NB4 (cell line): ENCODE measurements around the gene LYPD4.

Experiments
- DNase-seq: peaks from one replicate; pipeline ENCODE4 v3.0.0; 2010; ENCODE audit warnings: low read depth
- H3K4me3 ChIP-seq: one replicate; pipeline ENCODE4 v1.5.1; 2011; ENCODE audit warnings: mild to moderate bottlenecking, low read depth, low read length, moderate library complexity
- MYC ChIP-seq: IDR thresholded peaks from 2 replicates; pipeline ENCODE4 v1.6.1; 2011; ENCODE audit warnings: low read depth, low read length
- POLR2A ChIP-seq: IDR thresholded peaks from 2 replicates; pipeline ENCODE4 v1.6.1; 2011; ENCODE audit warnings: mild to moderate bottlenecking; ENCODE audit not compliant: insufficient read length; ENCODE audit errors: extremely low read depth
- TF ChIP-seq, protein P1 (sequence below): IDR thresholded peaks from one replicate; pipeline ENCODE4 v1.5.1; 2012; ENCODE audit warnings: low read depth, low read length
- TF ChIP-seq, protein P2 (sequence below): IDR thresholded peaks from 2 replicates; pipeline ENCODE4 v1.6.1; 2011; ENCODE audit warnings: low read depth, low read length

LYPD4 gene

DNA sequence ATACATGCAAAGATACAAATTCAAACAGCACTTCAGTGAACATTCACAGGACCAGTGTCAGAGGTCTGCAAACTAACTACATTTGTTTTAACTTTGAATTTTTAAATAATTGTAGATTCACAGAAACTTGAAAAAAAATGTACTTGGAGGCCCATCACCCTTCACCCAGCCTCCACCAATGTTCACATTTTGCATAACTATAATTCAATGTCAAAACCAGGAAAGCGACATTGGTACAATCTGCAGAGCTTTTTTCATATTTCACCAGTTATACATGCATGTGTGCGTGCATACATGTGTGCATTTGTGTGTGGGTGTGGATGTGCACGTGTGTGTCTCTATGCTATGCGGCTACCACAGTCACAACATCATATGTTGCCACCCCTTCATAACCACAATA, 29.2 kb downstream of the LYPD4 start:
- no peak for DNase-seq
- TF ChIP-seq MYC (no peak), POLR2A (no peak)
- TF ChIP-seq, protein P1, sequence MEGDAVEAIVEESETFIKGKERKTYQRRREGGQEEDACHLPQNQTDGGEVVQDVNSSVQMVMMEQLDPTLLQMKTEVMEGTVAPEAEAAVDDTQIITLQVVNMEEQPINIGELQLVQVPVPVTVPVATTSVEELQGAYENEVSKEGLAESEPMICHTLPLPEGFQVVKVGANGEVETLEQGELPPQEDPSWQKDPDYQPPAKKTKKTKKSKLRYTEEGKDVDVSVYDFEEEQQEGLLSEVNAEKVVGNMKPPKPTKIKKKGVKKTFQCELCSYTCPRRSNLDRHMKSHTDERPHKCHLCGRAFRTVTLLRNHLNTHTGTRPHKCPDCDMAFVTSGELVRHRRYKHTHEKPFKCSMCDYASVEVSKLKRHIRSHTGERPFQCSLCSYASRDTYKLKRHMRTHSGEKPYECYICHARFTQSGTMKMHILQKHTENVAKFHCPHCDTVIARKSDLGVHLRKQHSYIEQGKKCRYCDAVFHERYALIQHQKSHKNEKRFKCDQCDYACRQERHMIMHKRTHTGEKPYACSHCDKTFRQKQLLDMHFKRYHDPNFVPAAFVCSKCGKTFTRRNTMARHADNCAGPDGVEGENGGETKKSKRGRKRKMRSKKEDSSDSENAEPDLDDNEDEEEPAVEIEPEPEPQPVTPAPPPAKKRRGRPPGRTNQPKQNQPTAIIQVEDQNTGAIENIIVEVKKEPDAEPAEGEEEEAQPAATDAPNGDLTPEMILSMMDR: no peak
- H3K4me3 ChIP-seq: no peak overlapping the region

DNA sequence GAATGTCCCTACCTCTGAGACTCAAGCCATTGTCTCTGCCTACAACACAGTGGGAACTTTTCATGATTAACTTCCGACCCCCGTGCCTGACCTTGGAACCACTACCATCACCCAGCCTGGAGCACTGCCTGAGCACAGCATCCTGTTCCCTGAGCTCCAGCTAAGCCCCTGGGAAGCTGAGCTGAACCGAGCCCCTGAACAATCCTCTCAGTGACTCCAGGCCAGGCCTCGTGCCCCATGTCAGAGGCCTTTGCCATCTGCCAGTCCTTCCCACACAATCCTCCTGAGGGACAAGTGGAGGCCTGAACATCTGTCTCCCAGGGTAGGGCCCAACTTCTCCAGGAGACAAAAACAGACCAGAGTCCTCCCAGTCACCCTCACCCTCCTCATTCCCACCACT, 30.6 kb downstream of the LYPD4 start:
- TF ChIP-seq POLR2A (no peak), MYC (no peak)
- TF ChIP-seq, protein P2, sequence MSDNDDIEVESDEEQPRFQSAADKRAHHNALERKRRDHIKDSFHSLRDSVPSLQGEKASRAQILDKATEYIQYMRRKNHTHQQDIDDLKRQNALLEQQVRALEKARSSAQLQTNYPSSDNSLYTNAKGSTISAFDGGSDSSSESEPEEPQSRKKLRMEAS: no peak
- TF ChIP-seq, protein P1: no peak
- DNase-seq: no peak
- H3K4me3 ChIP-seq: no peak overlapping the region

DNA sequence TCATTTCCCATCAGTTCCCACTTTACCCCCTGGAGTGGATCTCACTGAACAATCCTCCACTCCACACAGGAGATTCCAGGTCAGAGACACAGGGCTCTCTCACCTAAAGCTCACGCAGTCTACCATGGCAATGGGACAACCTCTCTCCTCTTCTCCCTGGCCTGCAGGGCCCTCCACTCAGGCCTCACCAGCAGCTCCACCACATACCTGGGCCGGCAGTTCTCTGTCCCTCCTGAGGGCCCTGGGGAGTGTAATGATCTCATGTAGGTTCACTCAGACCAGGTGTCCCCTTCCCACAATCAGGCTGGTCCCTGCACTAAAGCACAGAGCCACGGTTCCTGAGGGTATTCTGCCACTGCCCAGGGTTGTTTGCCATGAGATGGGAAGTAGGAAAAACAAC, 32.5 kb downstream of the LYPD4 start:
- TF ChIP-seq, protein P2: no peak
- TF ChIP-seq MYC (no peak), POLR2A (no peak)
- TF ChIP-seq, protein P1: no peak
- DNase-seq: no peak
- H3K4me3 ChIP-seq: no peak overlapping the region

DNA sequence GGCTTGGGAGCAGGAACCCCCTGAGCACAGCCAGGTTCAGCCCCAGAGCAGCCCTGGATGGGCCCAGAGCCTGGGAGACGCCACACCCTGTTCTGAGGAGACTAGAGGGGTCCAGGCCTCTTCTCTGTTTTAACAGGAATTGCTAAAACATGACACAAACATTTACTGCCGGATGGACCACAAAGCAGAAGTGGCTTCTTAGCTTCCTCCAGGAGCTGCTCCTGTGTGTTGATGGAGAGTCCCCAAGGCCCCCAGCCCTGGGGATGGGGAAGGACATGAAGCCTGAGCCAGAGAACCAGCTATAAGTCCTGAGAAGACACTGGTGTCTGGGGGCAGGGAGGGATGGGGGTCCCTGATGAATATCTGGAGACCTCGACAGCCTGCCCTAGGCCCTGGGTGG, 33.4 kb downstream of the LYPD4 start:
- TF ChIP-seq, protein P2: no peak
- TF ChIP-seq MYC (no peak), POLR2A (no peak)
- peak; percentile 59 for DNase-seq
- H3K4me3 ChIP-seq: no peak overlapping the region

DNA sequence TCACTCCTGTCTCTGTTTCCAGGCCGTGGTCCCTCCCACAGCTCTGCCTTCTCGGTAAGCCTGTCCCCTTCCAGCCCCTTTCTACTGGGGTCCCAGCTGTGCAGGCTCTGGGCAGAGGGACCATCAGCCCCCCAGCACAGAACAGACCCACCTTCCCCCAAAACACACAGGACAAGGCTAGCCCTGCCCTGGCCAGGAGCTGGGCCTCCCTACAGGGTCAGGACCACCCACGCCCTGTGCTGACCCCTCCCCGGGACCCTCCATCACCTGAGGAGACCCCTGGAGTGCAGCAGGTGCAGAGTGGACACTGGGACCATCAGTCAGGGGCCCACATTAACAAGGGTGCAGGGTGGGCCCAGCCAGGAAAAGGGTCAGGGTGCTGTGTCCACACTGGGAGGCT, 34.2 kb downstream of the LYPD4 start:
- TF ChIP-seq, protein P1: no peak
- TF ChIP-seq MYC (no peak), POLR2A (no peak)
- TF ChIP-seq, protein P2: no peak
- DNase-seq: no peak
- no peak overlapping the region for H3K4me3 ChIP-seq

DNA sequence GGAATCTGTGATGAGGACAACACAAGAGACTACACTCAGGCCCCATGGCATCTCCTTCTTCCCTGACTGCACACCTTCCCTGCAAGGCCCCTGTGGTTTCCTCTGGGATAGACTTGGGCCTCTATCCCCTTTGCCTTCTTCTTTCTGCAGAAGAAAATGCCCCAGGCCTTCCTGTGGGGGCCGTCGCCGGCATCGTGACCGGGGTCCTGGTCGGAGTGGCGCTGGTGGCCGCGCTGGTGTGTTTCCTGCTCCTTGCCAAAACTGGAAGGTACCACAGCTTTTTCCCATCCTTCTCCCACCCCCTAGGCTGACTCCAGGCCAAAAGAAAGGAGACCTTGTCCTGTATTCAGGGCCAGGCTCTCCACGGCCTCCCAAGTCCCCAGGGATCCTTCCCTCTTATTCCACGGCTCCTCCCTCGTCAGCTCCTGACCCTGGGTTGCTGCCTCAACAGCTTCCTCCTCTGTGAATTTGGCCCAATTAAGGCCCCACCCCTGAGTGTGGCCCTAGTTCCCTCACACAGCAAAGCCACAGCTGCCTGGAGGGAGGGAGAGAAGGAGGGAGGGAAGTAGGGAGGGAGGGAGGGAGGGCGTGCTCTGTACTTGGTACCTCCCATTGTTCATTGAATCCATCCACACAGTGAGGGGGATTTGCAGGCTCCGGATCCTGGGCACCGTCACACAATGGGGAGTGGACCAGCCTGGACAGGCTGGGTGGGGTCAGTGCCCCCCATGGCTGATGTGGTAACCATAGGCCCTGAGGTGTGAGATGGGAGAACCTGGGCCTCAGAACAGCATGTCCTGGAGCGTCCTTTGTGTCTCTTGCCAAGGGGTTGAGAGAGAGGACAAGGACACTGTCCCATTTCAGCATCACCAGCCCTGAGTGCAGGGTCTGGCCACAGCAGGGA, 35.6 kb downstream of the LYPD4 start:
- TF ChIP-seq, protein P2: no peak
- TF ChIP-seq, protein P1: no peak
- TF ChIP-seq MYC (no peak), POLR2A (no peak)
- no peak overlapping the region for H3K4me3 ChIP-seq
- DNase-seq: peak; percentile 16
